H1 (cell line): Measurements from ENCODE around the gene NOL9. TPM values are rescaled to one million over a fixed set of nuclear protein-coding genes. Genes with fewer than 3 reads are reported as not detected.

Experiments used
- CTCF ChIA-PET: fragments of 300-600 bp; sonication (Branson Sonifier 250); formaldehyde crosslinking; loops from one replicate; lab custom pipeline; 2021; ENCODE audit not compliant: partially characterized antibody; lab: Charles Lee
- POLR2A ChIA-PET: fragments of 300-600 bp; sonication (Branson Sonifier 250); formaldehyde crosslinking; loops from one replicate; lab custom pipeline; 2021; ENCODE audit warnings: inconsistent platforms; ENCODE audit not compliant: partially characterized antibody; lab: Charles Lee
- DNase-seq, 2 experiments: peaks; one replicate each; pipeline versions ENCODE4 v3.0.0 to v3.0.0-alpha.2; 2010 to 2022; ENCODE audit warnings: low spot score in 2 of 2, low read depth in 1 of 2, mixed read lengths in 1 of 2
- FAIRE-seq: peaks from 2 replicates; lab custom pipeline; 2011; peaks lifted over from hg19 to GRCh38; lab: Jason Lieb, UNC
- H2AFZ ChIP-seq: 2 replicates; pipeline ENCODE4 v1.8.1; 2012; ENCODE audit warnings: low read length, inconsistent platforms
- H2AK5ac ChIP-seq: 2 replicates; pipeline ENCODE4 v1.6.1; 2013; ENCODE audit warnings: low read depth, low read length
- H2BK120ac ChIP-seq: replicated peaks from 2 replicates; pipeline ENCODE3; 2013; ENCODE audit warnings: low read depth, low read length, inconsistent platforms
- H2BK12ac ChIP-seq: 2 replicates; pipeline ENCODE4 v1.6.1; 2013; ENCODE audit warnings: low read depth, low read length
- H2BK15ac ChIP-seq: 2 replicates; pipeline ENCODE4 v1.6.1; 2013; ENCODE audit warnings: low read length
- H2BK20ac ChIP-seq: 2 replicates; pipeline ENCODE4 v1.6.1; 2013; ENCODE audit warnings: low read length
- H2BK5ac ChIP-seq: 2 replicates; pipeline ENCODE4 v1.6.1; 2013; ENCODE audit warnings: low read depth, low read length
- H3K14ac ChIP-seq: 2 replicates; pipeline ENCODE4 v1.6.1; 2013; ENCODE audit warnings: inconsistent platforms; ENCODE audit not compliant: insufficient read length
- H3K18ac ChIP-seq: 2 replicates; pipeline ENCODE4 v1.6.1; 2013; ENCODE audit warnings: low read length; ENCODE audit errors: extremely low read depth
- H3K23ac ChIP-seq: 2 replicates; pipeline ENCODE4 v1.6.1; 2013; ENCODE audit warnings: inconsistent platforms; ENCODE audit not compliant: insufficient read length
- H3K23me2 ChIP-seq: 2 replicates; pipeline ENCODE4 v1.6.1; 2013; ENCODE audit warnings: low read depth, low read length
- H3K27ac ChIP-seq: 2 replicates; pipeline ENCODE4 v1.6.1; 2011; ENCODE audit warnings: low read depth, low read length, inconsistent platforms
- H3K27me3 ChIP-seq, 4 experiments: replicated peaks in 1 of 4; 1 replicate in 1 of 4; 2 replicates in 3 of 4; pipeline versions ENCODE4 v1.6.1 to v1.8.1; 2011 to 2013; ENCODE audit warnings: low read length in 3 of 4, mild to moderate bottlenecking in 3 of 4, inconsistent platforms in 2 of 4, mixed read lengths in 2 of 4, moderate library complexity in 1 of 4; ENCODE audit not compliant: control insufficient read depth in 3 of 4, insufficient read depth in 3 of 4; ENCODE audit errors: extremely low read depth in 1 of 4
- H3K36me3 ChIP-seq, 4 experiments: 2 replicates each; pipeline versions ENCODE4 v1.6.1 to v1.8.1; 2011 to 2013; ENCODE audit warnings: mild to moderate bottlenecking in 4 of 4, low read length in 3 of 4, moderate library complexity in 2 of 4, control low read depth in 1 of 4, inconsistent platforms in 1 of 4; ENCODE audit not compliant: insufficient read depth in 4 of 4, control insufficient read depth in 2 of 4
- H3K4ac ChIP-seq: replicated peaks from 2 replicates; pipeline ENCODE3; 2013; ENCODE audit warnings: low read length, low read depth, mixed read lengths, inconsistent platforms; ENCODE audit not compliant: insufficient read length
- H3K4me1 ChIP-seq, 4 experiments: replicated peaks in 1 of 4; 1 replicate in 1 of 4; 2 replicates in 3 of 4; pipeline versions ENCODE4 v1.6.1 to v1.8.1; 2011 to 2013; ENCODE audit warnings: low read length in 3 of 4, inconsistent platforms in 2 of 4, mixed read lengths in 1 of 4; ENCODE audit not compliant: insufficient read depth in 4 of 4, control insufficient read depth in 3 of 4
- H3K4me2 ChIP-seq, 2 experiments: 2 replicates each; pipeline versions ENCODE4 v1.6.1 to v1.8.1; 2011 to 2013; ENCODE audit warnings: low read depth in 2 of 2, low read length in 2 of 2, control low read depth in 1 of 2, inconsistent platforms in 1 of 2, mild to moderate bottlenecking in 1 of 2; ENCODE audit not compliant: insufficient read depth in 1 of 2
- H3K4me3 ChIP-seq, 4 experiments: fragments of 200-600, 300-600 bp in 1 of 4; sonication (generic), shearing (Covaris generic), sonication (Bioruptor Twin) in 1 of 4; 2 replicates each; pipeline versions ENCODE4 v1.5.1 to v1.8.1; 2011 to 2016; ENCODE audit warnings: low read length in 4 of 4, low read depth in 3 of 4, control low read depth in 2 of 4, inconsistent platforms in 2 of 4, mild to moderate bottlenecking in 2 of 4, mixed read lengths in 1 of 4, moderate library complexity in 1 of 4; ENCODE audit not compliant: insufficient read depth in 2 of 4; ENCODE audit errors: extremely low read depth in 1 of 4
- H3K56ac ChIP-seq: replicated peaks from 2 replicates; pipeline ENCODE3; 2013; ENCODE audit warnings: low read depth, mild to moderate bottlenecking, mixed read lengths, low read length, inconsistent platforms; ENCODE audit not compliant: insufficient read length
- H3K79me1 ChIP-seq: 2 replicates; pipeline ENCODE4 v1.6.1; 2013; ENCODE audit warnings: low read depth, low read length, control low read depth
- H3K79me2 ChIP-seq, 2 experiments: 2 replicates each; pipeline versions ENCODE4 v1.6.1 to v1.8.1; 2012 to 2013; ENCODE audit warnings: low read length in 2 of 2, mild to moderate bottlenecking in 2 of 2, inconsistent platforms in 1 of 2; ENCODE audit not compliant: insufficient read depth in 2 of 2, control insufficient read depth in 1 of 2
- H3K9ac ChIP-seq, 4 experiments: replicated peaks in 1 of 4; 1 replicate in 1 of 4; 2 replicates in 3 of 4; pipeline versions ENCODE4 v1.6.1 to v1.8.1; 2011 to 2013; ENCODE audit warnings: low read depth in 3 of 4, low read length in 3 of 4, control low read depth in 2 of 4, mild to moderate bottlenecking in 2 of 4, moderate library complexity in 2 of 4, inconsistent platforms in 1 of 4; ENCODE audit errors: extremely low read depth in 1 of 4
- H3K9me3 ChIP-seq, 2 experiments: 2 replicates each; pipeline versions ENCODE4 v1.6.1 to v1.8.1; 2012 to 2013; ENCODE audit warnings: mild to moderate bottlenecking in 2 of 2, moderate library complexity in 2 of 2, control low read depth in 1 of 2, inconsistent platforms in 1 of 2, low read depth in 1 of 2, low read length in 1 of 2, mixed read lengths in 1 of 2; ENCODE audit not compliant: insufficient read depth in 2 of 2
- H4K20me1 ChIP-seq, 2 experiments: replicated peaks in 1 of 2; 2 replicates each; pipeline versions ENCODE3 to v1.8.1; 2011 to 2013; ENCODE audit warnings: inconsistent platforms in 2 of 2, low read length in 2 of 2, mild to moderate bottlenecking in 1 of 2; ENCODE audit not compliant: insufficient read depth in 2 of 2, control insufficient read depth in 1 of 2
- H4K5ac ChIP-seq: 2 replicates; pipeline ENCODE4 v1.6.1; 2013; ENCODE audit warnings: low read length, low read depth, mixed read lengths, inconsistent platforms; ENCODE audit not compliant: insufficient read length
- H4K8ac ChIP-seq: 2 replicates; pipeline ENCODE4 v1.8.0; 2013; ENCODE audit warnings: mild to moderate bottlenecking, moderate library complexity, low read length, inconsistent platforms; ENCODE audit not compliant: insufficient read depth; ENCODE audit errors: extremely low read depth
- H4K91ac ChIP-seq: replicated peaks from 2 replicates; pipeline ENCODE3; 2013; ENCODE audit warnings: low read length, mixed read lengths, inconsistent platforms; ENCODE audit not compliant: insufficient read length
- BACH1 ChIP-seq: IDR thresholded peaks from 2 replicates; pipeline ENCODE4 v1.6.1; 2012; ENCODE audit warnings: low read length, improper control_type of control experiment
- CBX5 ChIP-seq: fragments of 300-800, 300-1000 bp; sonication (generic); IDR thresholded peaks from 2 replicates; pipeline ENCODE4 v1.7.1; 2016; ENCODE audit warnings: antibody characterized with exemption, low read length, low read depth
- CREB1 ChIP-seq: IDR thresholded peaks from 2 replicates; pipeline ENCODE4 v1.6.1; 2012; ENCODE audit warnings: inconsistent platforms
- RAD21 ChIP-seq, 2 experiments: IDR thresholded peaks in 1 of 2; conservative IDR thresholded peaks in 1 of 2; 2 replicates each; pipeline ENCODE4 v1.6.1; 2011; ENCODE audit warnings: low read depth in 2 of 2, low read length in 2 of 2, improper control_type of control experiment in 1 of 2, inconsistent platforms in 1 of 2, mild to moderate bottlenecking in 1 of 2, moderate library complexity in 1 of 2
- SRF ChIP-seq: IDR thresholded peaks from 2 replicates; pipeline ENCODE4 v1.6.1; 2011; ENCODE audit warnings: mild to moderate bottlenecking, low read depth, low read length, moderate library complexity
- WGBS, 2 experiments: shearing (Covaris generic) in 1 of 2; methylation state at CpG; one replicate each; pipeline versions ENCODE4 v1.1.6 to v1.1.7; 2013 to 2015; ENCODE audit warnings: low lambda C conversion rate in 2 of 2, mixed read lengths in 2 of 2, inconsistent platforms in 1 of 2, low coverage in 1 of 2, missing lambda C conversion rate in 1 of 2; ENCODE audit not compliant: insufficient replicate concordance in 2 of 2, insufficient coverage in 1 of 2, insufficient read length in 1 of 2; ENCODE audit errors: extremely low coverage in 1 of 2, missing lambda C conversion rate in 1 of 2; 5-methylcytosine and 5-hydroxymethylcytosine counted together
- polyA plus RNA-seq, 7 experiments: library from polyadenylated mRNA; depleted of rRNA in 3 of 7; stranded (reverse) in 5 of 7; unstranded in 2 of 7; fragments of >200 nt in 5 of 7; fragments of 200-250 nt in 2 of 7; gene quantifications; 1 replicate in 5 of 7; 2 replicates in 1 of 7; 4 replicates in 1 of 7; pipeline versions ENCODE4 v1.2.1 to v1.2.3, GENCODE V29; 2011 to 2013; ENCODE audit warnings: missing spikeins in 2 of 7, mixed read lengths in 2 of 7
- total RNA-seq: library from RNA; stranded (reverse); fragmentation: NEBNext Ultra II Directional; extraction: Animal tissue kit (Norgen Biotek cat#: 25700); gene quantifications from 2 replicates; pipeline ENCODE4 v1.2.1, GENCODE V29; 2021

NOL9 gene
- total and polyA plus RNA-seq, 2 of the 8 experiments (the other 6 are each of a cell fraction or from before 2014, with no cell fraction given) = 17.1 to 38.1 TPM

- no peaks in the 10 kb centered on the region for H3K27me3 ChIP-seq
- H3K4ac ChIP-seq = no peak overlapping the region
- no peaks in the 10 kb centered on the region for H3K79me1 ChIP-seq
- no peak overlapping the region for H2BK12ac ChIP-seq
- no peak overlapping the region for H3K4me2 ChIP-seq
- no peak overlapping the region for H3K18ac ChIP-seq
- no peak overlapping the region for H2AK5ac ChIP-seq
- H2BK5ac ChIP-seq = no peak overlapping the region
- ChIA-PET POLR2A (interaction anchor here (0.7 to 17.4 kb wide), 2 partner anchors 6 to 13 kb away, joined by 3 to 196 read pairs; partner anchors contain the start of gene KLHL21), CTCF (interaction anchor here (0.7 to 1.7 kb wide), 5 partner anchors 12 to 122 kb away, joined by 3 to 4 read pairs (median 4); no protein-coding TSS in a partner anchor)
- no peak overlapping the region for H3K23ac ChIP-seq
- no peak overlapping the region; a peak in 2 of 7 replicates for H3K9ac ChIP-seq
- H2BK120ac ChIP-seq = no peak overlapping the region
- H3K4me1 ChIP-seq = no peaks in the 10 kb centered on the region
- no peak overlapping the region for H4K5ac ChIP-seq
- no peak overlapping the region for H3K4me3 ChIP-seq
- no peak overlapping the region for H2BK20ac ChIP-seq
- no peak for TF ChIP-seq BACH1
- TF ChIP-seq SRF = no peak
- TF ChIP-seq CREB1 = no peak
- no peak for TF ChIP-seq CBX5
- no peak for TF ChIP-seq RAD21 (IDR thresholded peaks at IDR 0.05 in 1 of 2, conservative IDR thresholded peaks at IDR 0.05 in 1 of 2; ENCODE audit: low read depth in 2 of 2, low read length in 2 of 2)
- TF ChIP-seq, all 59 proteins: peak for 0
- H4K8ac ChIP-seq = no peak overlapping the region
- H4K91ac ChIP-seq = no peak overlapping the region
- H3K27ac ChIP-seq = no peak overlapping the region
- no peak overlapping the region for H3K56ac ChIP-seq
- no peak for FAIRE-seq
- peaks cover 14 to 40% of the 10 kb centered on the region in 2 experiments for H4K20me1 ChIP-seq
- H2BK15ac ChIP-seq = no peak overlapping the region
- peaks cover 0 to 20% of the 10 kb centered on the region in 2 experiments; a peak in 1 of 4 replicates for H3K79me2 ChIP-seq
- H3K36me3 ChIP-seq = peaks cover 4 to 51% (median 32%) of the 10 kb centered on the region in 4 experiments
- H3K14ac ChIP-seq = no peak overlapping the region
- H2AFZ ChIP-seq = no peak overlapping the region
- no peaks in the 10 kb centered on the region for H3K9me3 ChIP-seq
- H3K23me2 ChIP-seq = no peaks in the 10 kb centered on the region
- 96% methylated on average over 15 of the region's 15 CpGs; no CpG with 5 or more reads in 1 of the 2 experiments for WGBS, 2 experiments
- no peak for DNase-seq
These were observed 39.5 kb upstream of the NOL9 start for GRCh38 chr1:6593810-6594209.
